ENCODE measurements around the gene PRPF6.

DNA sequence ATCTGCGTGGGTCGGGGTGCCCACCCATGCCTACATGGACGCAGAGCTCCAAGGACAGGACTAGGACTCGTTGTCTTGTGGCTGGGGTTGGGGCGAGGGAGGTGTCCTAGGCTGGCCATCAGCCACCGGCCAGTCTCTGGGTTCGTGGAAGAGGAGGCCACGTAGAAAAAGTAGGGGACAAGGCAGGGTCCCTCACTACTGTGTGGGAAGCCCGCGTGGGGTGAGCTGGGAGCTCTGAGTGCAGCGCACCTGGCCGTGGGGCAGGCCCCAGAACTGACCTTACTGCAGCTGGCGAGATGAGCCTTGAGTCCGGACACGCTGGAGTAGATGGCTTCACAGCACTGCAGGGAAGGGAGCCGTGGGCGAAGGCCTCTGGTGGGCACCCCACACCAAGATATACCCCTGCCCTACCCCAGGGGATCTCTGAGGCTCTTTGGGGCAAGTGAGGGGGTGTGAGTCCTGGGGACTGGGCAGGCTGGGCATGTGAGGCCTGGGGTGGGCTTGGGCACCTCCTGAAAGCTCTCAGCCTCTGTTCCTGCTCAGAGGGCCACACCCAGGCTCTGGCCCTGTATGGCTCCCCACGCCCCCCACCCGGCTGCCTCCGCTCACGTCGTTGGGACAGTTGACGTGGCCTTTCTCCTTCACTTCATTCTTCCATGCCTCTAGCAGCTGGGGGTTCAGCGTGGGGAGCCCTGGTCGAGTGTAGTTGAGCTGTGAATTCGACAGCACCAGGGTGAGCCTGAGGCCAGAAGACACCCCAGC, 19.1 kb upstream of the PRPF6 start:
- TF ChIP-seq, protein P1, sequence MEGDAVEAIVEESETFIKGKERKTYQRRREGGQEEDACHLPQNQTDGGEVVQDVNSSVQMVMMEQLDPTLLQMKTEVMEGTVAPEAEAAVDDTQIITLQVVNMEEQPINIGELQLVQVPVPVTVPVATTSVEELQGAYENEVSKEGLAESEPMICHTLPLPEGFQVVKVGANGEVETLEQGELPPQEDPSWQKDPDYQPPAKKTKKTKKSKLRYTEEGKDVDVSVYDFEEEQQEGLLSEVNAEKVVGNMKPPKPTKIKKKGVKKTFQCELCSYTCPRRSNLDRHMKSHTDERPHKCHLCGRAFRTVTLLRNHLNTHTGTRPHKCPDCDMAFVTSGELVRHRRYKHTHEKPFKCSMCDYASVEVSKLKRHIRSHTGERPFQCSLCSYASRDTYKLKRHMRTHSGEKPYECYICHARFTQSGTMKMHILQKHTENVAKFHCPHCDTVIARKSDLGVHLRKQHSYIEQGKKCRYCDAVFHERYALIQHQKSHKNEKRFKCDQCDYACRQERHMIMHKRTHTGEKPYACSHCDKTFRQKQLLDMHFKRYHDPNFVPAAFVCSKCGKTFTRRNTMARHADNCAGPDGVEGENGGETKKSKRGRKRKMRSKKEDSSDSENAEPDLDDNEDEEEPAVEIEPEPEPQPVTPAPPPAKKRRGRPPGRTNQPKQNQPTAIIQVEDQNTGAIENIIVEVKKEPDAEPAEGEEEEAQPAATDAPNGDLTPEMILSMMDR (CRISPR knock-in tag; IDR thresholded peaks at IDR 0.05): no peak
- TF ChIP-seq IRX3 (CRISPR knock-in tag; IDR thresholded peaks at IDR 0.05; ENCODE audit: borderline replicate concordance, low read depth): no peak
- no peak for TF ChIP-seq PAX8 (CRISPR knock-in tag; IDR thresholded peaks at IDR 0.05; ENCODE audit: borderline replicate concordance)
- no peak for TF ChIP-seq FOXA1 (IDR thresholded peaks at IDR 0.05)
- no peak for TF ChIP-seq FOXA1 (CRISPR knock-in tag; IDR thresholded peaks at IDR 0.05)
- no peak for TF ChIP-seq ZNF672 (CRISPR knock-in tag; IDR thresholded peaks at IDR 0.05)
- no peak for TF ChIP-seq FLYWCH1 (CRISPR knock-in tag; IDR thresholded peaks at IDR 0.05)
- no peak for TF ChIP-seq EEA1 (CRISPR knock-in tag; IDR thresholded peaks at IDR 0.05; ENCODE audit: borderline replicate concordance)
- no peak for TF ChIP-seq RAD21 (CRISPR knock-in tag; IDR thresholded peaks at IDR 0.05)
- no peak for TF ChIP-seq DPF2 (CRISPR knock-in tag; IDR thresholded peaks at IDR 0.05; ENCODE audit: borderline replicate concordance, low read depth)
- no peak for TF ChIP-seq ARID3A (IDR thresholded peaks at IDR 0.05; ENCODE audit: low read depth, low read length)
- no peak for TF ChIP-seq ZNF33A (CRISPR knock-in tag; IDR thresholded peaks at IDR 0.05; ENCODE audit: borderline replicate concordance)
- TF ChIP-seq HES4 (CRISPR knock-in tag; IDR thresholded peaks at IDR 0.05; ENCODE audit: borderline replicate concordance): no peak
- no peak for TF ChIP-seq ZNF550 (CRISPR knock-in tag; IDR thresholded peaks at IDR 0.05; ENCODE audit: borderline replicate concordance)
- no peak; the same call in 1 of the 2 replicates for TF ChIP-seq POLR2AphosphoS5 (IDR thresholded peaks at IDR 0.05; ENCODE audit: low read depth, low read length)

Measured in HepG2 (cell line).